AG10803 (cell line): ENCODE data around the gene ABCG1.

Experiments used
- DNase-seq: peaks from one replicate; pipeline ENCODE4 v3.0.0; 2010; ENCODE audit warnings: low read depth
- H3K4me3 ChIP-seq: 2 replicates; pipeline ENCODE4 v1.5.1; 2011; ENCODE audit warnings: mild to moderate bottlenecking, low read length, control low read depth
- CTCF ChIP-seq: conservative IDR thresholded peaks from 2 replicates; pipeline ENCODE4 v1.5.1; 2011; ENCODE audit warnings: mild to moderate bottlenecking, low read length, control low read depth, inconsistent platforms

The ABCG1 gene

GRCh38 chr21:42317341-42317741 is 98.4 kb downstream of the ABCG1 start:
- TF ChIP-seq CTCF: no peak
- DNase-seq: no peak
- no peak overlapping the region for H3K4me3 ChIP-seq

- DNase-seq: no peak
- no peak for TF ChIP-seq CTCF
- no peak overlapping the region for H3K4me3 ChIP-seq
Measured at GRCh38 chr21:42317826-42318746, 99.1 kb downstream of the ABCG1 start.

- TF ChIP-seq CTCF: no peak
- no peak overlapping the region for H3K4me3 ChIP-seq
- DNase-seq: no peak
Measured at GRCh38 chr21:42319376-42319775, 100.4 kb downstream of the ABCG1 start.

GRCh38 chr21:42319851-42320572 is 101.1 kb downstream of the ABCG1 start:
- TF ChIP-seq CTCF: no peak
- DNase-seq: no peak
- H3K4me3 ChIP-seq: no peak overlapping the region

- no peak overlapping the region for H3K4me3 ChIP-seq
- no peak for TF ChIP-seq CTCF
- DNase-seq: no peak
Measured at GRCh38 chr21:42320791-42321190, 101.9 kb downstream of the ABCG1 start.

GRCh38 chr21:42321231-42321630 is 102.3 kb downstream of the ABCG1 start:
- no peak for DNase-seq
- no peak for TF ChIP-seq CTCF
- H3K4me3 ChIP-seq: no peak overlapping the region
